Activated naive CD4-positive, alpha-beta T cell treated with anti-CD3 and anti-CD28 coated beads for 36 hours (primary cell): ENCODE results near the gene AKR1C1. TPM values are rescaled to one million over a fixed set of nuclear protein-coding genes. Genes with fewer than 3 reads are reported as not detected.
"Not testable (repeated sequence)": the region's sequence is repeated elsewhere in the genome, so short reads cannot be mapped to it uniquely, and the experiment has no call there.

ENCODE experiments used
- CTCF ChIA-PET: fragments of 350-600 bp; sonication (Branson Sonifier 250); formaldehyde crosslinking; loops from one replicate; lab custom pipeline; 2021; ENCODE audit warnings: antibody characterized with exemption; lab: Charles Lee
- DNase-seq: peaks from one replicate; pipeline ENCODE4 v3.0.0-alpha.2; 2020
- H3K27ac Mint-ChIP-seq: one replicate; pipeline ENCODE4 v1.8.0; 2021; ENCODE audit warnings: mild to moderate bottlenecking, mixed read lengths
- H3K27me3 Mint-ChIP-seq: one replicate; pipeline ENCODE4 v1.8.0; 2021; ENCODE audit warnings: low read depth, mixed read lengths
- H3K36me3 Mint-ChIP-seq: one replicate; pipeline ENCODE4 v1.8.0; 2021; ENCODE audit warnings: low read depth, mixed read lengths
- H3K4me1 Mint-ChIP-seq: one replicate; pipeline ENCODE4 v1.8.0; 2021; ENCODE audit warnings: low read depth, mixed read lengths
- H3K4me3 Mint-ChIP-seq: one replicate; pipeline ENCODE4 v1.8.0; 2021; ENCODE audit warnings: mild to moderate bottlenecking, moderate library complexity, mixed read lengths
- H3K9me3 Mint-ChIP-seq: one replicate; pipeline ENCODE4 v1.8.0; 2021; ENCODE audit warnings: mixed read lengths
- intact Hi-C: fragments of 100-400 bp; cut with micrococcal nuclease; formaldehyde crosslinking; loops from one replicate; pipeline ENCODE4 v1.15.1; 2023
- total RNA-seq, 2 experiments: library from RNA; stranded (reverse); gene quantifications; one replicate each; pipeline ENCODE4 v1.2.3, GENCODE V29; 2021

AKR1C1 gene
- total RNA-seq = 1 to 10 TPM in 1 of 2 experiments, under 1 TPM in 1; 0.41 to 1.1 TPM

DNA sequence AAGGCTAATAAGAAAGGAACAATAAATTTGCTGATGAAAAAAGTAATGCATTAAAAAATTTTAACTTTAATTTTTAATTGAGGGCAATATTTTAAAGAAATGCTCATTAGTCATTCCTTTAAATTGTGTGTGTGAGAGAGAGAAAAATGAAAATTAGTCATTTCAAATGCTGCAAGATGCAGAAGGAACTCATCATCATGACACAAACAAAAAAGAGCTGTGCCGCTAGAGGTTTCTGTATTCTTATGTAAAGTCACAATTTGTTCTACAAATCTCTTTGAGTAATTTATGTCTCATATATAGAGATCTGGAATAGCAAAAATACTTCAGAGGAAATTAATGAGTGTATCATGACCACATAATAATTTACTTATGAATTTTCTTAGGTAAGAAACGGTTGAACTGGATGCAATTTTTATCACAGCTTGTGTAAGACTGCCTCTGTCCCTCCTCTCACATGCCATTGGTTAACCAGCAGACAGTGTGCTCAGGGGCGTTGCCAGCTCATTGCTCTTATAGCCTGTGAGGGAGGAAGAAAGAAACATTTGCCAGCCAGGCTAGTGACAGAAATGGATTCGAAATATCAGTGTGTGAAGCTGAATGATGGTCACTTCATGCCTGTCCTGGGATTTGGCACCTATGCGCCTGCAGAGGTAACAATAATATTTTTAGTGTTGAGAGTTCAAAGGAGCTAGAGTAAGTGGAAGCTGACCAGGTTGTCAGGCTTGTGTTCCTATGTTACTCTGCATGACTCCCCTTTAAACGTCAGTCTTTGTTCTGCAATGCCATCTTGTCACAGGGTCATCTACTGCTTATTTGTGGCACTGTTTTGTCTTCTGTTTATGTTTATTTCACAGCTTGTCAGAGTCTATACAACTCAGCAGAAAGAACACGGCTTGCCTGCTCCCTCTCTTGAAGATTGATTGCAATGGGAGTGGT, at the start of gene AKR1C1:
Gene AKR1C1, plus strand, starts transcription at position 540 of the 939 bp plus-strand sequence. Its CDS starts 30 bp downstream, at position 570.
- not testable (repeated sequence) for H3K9me3 Mint-ChIP-seq, H3K27me3 Mint-ChIP-seq

DNA sequence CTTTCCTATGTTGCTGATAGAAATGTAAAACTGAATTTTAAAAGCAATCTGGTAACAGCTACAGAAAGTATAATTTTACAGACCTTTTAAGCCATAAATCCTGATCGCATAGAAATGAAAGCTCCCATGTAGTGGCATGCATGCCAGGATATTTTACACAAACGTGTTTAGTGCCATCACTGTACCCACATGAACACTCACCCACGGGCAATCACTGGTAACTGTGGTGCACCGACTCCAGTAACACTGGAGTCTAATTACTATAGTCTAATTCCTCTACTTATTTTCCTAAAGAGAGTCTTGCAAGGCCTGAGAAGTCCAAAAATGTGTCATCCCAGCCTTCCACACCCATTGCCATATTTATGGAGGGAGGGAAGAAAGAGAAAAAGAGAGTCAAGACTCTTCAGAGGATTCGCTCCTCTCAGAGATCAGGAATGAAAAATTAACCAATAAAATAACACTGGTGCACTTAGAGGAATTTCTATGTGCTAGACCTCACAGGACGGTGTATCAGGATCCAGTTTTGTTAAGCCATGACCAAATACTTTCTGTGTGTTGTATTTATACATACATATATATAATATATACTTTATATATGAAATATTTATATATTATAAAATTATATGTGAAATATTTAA, 48.9 kb upstream of the AKR1C1 start:
- CTCF ChIA-PET = no interaction called here
- H3K9me3 Mint-ChIP-seq = no peaks in the 10 kb centered on the region
- DNase-seq = no peak
- H3K27ac Mint-ChIP-seq = no peak overlapping the region
- H3K4me1 Mint-ChIP-seq = no peaks in the 10 kb centered on the region
- no peaks in the 10 kb centered on the region for H3K27me3 Mint-ChIP-seq
- no peak overlapping the region for H3K4me3 Mint-ChIP-seq
- H3K36me3 Mint-ChIP-seq = peaks cover 12% of the 10 kb centered on the region
- intact Hi-C loops = no loop called here

More for the DNA sequence above, at the start of gene AKR1C1:
- H3K27ac Mint-ChIP-seq, DNase-seq, CTCF ChIA-PET, H3K4me1 Mint-ChIP-seq, intact Hi-C loops, H3K36me3 Mint-ChIP-seq, H3K4me3 Mint-ChIP-seq: not testable (repeated sequence)

DNA sequence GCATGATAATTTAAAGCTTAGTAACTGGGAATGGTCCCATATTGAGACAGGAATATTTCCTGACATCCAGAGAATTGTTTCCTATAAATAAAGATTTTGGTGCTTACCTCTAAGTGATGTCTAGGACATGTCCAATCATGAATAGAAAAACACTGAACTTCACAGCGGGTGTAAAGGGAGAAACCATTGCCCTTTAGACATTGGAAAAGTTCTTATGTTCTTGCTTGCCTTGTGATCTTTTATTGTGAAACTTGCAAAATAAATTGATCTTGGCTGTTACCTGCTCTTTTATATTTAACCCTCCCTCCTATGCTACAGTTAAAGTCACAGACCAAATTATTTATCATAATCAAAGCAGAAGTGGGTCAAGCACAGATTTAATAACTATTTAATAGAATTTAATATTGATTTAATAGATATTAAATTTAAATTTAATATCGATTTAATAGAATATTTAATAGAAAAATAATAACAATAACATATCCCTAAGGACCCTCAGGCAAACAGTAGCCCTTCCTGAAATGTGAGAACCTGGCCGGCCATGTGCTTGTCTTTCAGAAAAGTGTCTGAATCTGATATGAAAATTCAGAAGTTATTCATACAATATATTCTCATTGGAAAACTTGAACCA, 47.0 kb upstream of the AKR1C1 start:
- Mint-ChIP-seq H3K9me3 (no peaks in the 10 kb centered on the region), H3K27me3 (no peaks in the 10 kb centered on the region), H3K27ac (no peak overlapping the region), H3K4me3 (no peak overlapping the region), H3K4me1 (no peaks in the 10 kb centered on the region), H3K36me3 (no peaks in the 10 kb centered on the region)
- intact Hi-C loops = no loop called here
- CTCF ChIA-PET = no interaction called here
- DNase-seq = no peak

DNA sequence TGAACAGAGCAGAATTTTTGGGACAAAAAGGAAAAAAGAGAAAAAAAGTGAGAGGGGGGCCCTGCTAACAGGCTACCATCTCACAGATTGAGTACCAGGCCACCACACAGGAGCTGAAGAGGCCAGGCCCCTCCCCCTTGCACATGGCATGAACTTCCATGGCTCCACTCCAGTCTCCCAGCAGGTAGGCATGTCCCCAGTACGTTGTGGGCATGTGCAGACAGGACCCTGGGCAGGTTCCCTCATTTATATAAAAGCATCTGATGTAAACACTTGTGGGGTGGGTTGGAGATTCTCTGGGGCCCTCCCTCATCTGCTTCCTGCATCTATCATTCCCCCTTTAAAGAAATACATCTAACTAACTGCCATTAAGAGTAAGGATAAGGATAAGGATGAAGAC, 45.0 kb upstream of the AKR1C1 start:
- Mint-ChIP-seq H3K27ac (no peak overlapping the region), H3K4me1 (no peaks in the 10 kb centered on the region), H3K27me3 (no peaks in the 10 kb centered on the region), H3K4me3 (no peak overlapping the region), H3K9me3 (no peaks in the 10 kb centered on the region), H3K36me3 (peaks cover 4% of the 10 kb centered on the region)
- CTCF ChIA-PET = no interaction called here
- intact Hi-C loops = no loop called here
- no peak for DNase-seq

DNA sequence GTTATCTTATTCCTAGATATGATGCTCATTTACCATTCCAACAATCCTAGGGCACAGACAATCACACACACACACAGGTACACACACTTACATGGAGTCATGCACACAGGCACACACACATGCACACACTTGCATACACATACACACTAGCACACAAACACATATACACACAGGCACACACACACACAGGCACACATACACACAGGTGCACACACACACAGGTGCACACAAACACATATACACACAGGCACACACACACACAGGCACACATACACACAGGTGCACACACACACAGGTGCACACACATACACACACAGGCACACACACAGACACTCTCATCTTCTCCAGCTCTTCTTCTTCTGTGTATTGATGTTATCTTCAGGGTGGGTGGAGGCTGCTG, 38.7 kb upstream of the AKR1C1 start:
- H3K36me3 Mint-ChIP-seq = peaks cover 14% of the 10 kb centered on the region
- intact Hi-C loops, CTCF ChIA-PET, H3K27ac Mint-ChIP-seq, H3K27me3 Mint-ChIP-seq, DNase-seq, H3K4me3 Mint-ChIP-seq, H3K4me1 Mint-ChIP-seq: not testable (repeated sequence)
- H3K9me3 Mint-ChIP-seq = peaks cover 18% of the 10 kb centered on the region

DNA sequence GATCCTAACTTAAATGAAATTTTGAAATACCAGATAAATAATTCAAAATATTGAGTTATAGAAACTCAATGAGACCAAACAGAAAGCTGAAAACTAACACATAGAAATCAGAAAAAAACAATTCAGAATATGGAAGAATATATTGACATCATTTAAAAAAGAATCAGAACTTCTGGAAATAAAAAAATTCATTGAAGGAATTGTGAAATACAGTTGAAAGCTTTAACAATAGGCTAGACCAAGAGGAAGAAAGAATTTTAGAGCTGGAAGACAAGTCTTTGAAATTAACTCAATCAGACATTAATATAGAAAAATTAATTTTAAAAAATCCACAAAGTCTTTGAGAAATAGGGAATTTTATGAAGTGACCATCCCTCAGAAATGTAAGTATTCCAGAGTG, 36.8 kb upstream of the AKR1C1 start:
- Mint-ChIP-seq H3K27ac (no peak overlapping the region), H3K27me3 (no peaks in the 10 kb centered on the region), H3K36me3 (peaks cover 15% of the 10 kb centered on the region), H3K4me1 (no peaks in the 10 kb centered on the region), H3K9me3 (peaks cover 18% of the 10 kb centered on the region), H3K4me3 (no peak overlapping the region)
- intact Hi-C loops = no loop called here
- CTCF ChIA-PET = no interaction called here
- no peak for DNase-seq

DNA sequence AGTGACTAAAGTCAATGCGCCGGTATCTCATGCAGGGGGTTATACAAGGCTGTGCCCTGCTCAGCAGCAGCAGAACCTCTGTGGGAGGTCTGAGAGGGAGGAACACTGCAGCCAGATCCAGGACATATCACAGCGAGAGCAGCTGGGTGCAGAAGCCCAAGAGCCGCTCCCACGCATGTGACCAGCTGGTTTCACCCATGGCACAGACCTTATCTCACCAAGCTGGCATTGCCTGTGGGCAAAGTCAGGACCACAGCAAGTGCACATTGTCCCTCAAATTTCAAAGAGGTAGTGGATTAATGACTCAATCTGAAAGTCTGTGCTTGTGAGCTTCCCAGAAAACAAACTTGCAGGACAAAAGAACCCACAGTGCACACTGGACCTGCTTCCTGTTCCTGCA, 31.6 kb upstream of the AKR1C1 start:
- peaks cover 7% of the 10 kb centered on the region for H3K36me3 Mint-ChIP-seq

DNA sequence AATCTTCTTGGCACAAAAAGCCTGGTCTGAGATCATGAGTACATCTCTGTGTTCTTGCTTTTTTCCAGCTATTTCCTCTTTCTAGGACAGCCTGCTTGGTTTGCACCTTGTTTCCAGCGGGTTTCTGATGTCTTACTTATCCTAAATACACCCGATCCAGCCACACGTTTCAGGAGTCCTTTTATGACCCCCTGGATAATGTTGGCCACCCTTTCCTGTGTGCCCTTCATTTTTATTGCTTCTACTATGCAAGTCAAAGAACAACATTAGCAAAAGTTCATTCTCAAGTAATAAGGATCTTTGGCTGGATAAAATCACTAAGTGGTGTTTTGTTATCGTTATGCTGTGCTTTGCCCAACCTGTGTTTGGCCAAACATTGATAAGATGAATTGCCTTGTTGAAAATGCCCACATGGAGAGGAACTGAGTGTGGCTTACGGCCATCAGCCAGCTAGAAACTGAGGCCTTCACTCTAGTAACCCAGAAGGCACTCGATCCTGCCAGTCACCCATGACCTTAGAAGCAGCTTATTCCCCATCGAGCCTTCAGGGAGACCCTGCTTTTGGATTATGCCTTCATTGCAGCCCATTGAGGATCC, 28.7 kb upstream of the AKR1C1 start:
- H3K27me3 Mint-ChIP-seq = no peaks in the 10 kb centered on the region
- H3K4me1 Mint-ChIP-seq = no peaks in the 10 kb centered on the region
- H3K9me3 Mint-ChIP-seq = no peaks in the 10 kb centered on the region
- DNase-seq = no peak
- CTCF ChIA-PET = no interaction called here
- H3K27ac Mint-ChIP-seq = no peak overlapping the region
- no peak overlapping the region for H3K4me3 Mint-ChIP-seq
- intact Hi-C loops = no loop called here
- H3K36me3 Mint-ChIP-seq = peaks cover 4% of the 10 kb centered on the region

More for the DNA sequence above, 31.6 kb upstream of the AKR1C1 start:
- intact Hi-C loops = no loop called here
- DNase-seq = no peak
- CTCF ChIA-PET = no interaction called here
- no peak overlapping the region for H3K4me3 Mint-ChIP-seq
- no peaks in the 10 kb centered on the region for H3K4me1 Mint-ChIP-seq
- no peaks in the 10 kb centered on the region for H3K27me3 Mint-ChIP-seq
- H3K9me3 Mint-ChIP-seq = peaks cover 7% of the 10 kb centered on the region
- H3K27ac Mint-ChIP-seq = no peak overlapping the region

DNA sequence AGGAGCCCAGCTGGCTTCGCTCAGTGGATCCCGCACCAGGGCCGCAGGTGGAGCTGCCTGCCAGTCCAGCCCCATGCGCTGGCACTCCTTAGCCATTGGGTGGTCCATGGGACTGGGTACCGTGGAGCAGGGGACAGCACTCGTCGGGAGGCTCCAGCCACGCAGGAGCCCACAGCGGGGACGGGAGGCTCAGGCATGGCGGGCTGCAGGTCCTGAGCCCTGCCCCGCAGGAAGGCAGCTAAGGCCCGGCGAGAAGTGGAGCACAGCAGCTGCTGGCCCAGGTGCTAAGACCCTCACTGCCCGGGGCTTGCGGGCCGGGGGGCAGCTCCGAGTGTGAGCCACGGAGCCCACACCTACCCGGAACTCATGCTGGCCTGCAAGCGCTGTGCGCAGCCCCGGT, 25.9 kb upstream of the AKR1C1 start:
- intact Hi-C loops = no loop called here
- H3K36me3 Mint-ChIP-seq = peaks cover 3% of the 10 kb centered on the region
- H3K4me3 Mint-ChIP-seq = no peak overlapping the region
- H3K9me3 Mint-ChIP-seq = no peaks in the 10 kb centered on the region
- H3K27me3 Mint-ChIP-seq = no peaks in the 10 kb centered on the region
- no peak for DNase-seq
- H3K4me1 Mint-ChIP-seq = no peaks in the 10 kb centered on the region
- CTCF ChIA-PET = no interaction called here
- H3K27ac Mint-ChIP-seq = no peak overlapping the region

DNA sequence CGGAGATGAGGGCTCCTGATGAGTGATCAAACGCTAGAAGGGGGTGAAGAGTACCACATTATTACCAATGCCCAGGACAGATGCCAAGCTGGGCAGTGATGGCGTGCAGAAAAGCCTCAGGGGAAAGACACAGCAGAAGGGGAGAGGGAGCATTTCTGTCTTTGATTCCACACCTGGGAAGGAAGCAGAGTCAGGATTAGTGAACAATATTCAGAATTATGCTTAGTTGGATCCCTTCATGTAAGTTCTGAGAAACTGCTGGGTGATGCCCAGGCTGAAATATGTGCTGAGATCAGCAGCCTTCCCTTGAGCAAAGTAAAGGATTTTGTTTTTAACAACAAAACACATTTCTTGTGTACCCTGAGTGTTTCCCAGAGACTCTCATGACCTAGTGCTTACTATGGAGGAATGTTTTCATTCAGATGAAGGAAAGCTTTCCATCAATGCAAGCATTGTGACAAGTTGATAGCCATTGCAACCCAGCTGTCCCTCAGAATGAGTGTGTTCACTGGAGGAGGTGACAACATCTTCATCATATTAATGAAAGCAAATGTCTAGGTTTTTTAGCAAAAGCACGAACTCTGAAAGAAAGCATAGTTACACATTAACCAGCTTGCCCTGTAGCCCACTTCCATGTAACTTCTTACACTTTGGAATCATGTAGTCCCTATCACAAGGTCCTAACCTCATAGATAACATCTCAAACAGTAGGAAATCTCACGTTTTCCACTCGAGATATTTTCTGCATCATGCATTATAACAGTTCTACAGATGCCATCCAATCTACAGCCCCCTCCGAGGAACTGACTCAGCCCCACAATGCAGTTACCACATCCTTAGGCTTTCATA, 23.8 kb upstream of the AKR1C1 start:
- Mint-ChIP-seq H3K9me3 (no peaks in the 10 kb centered on the region), H3K27me3 (no peaks in the 10 kb centered on the region), H3K27ac (no peak overlapping the region), H3K4me1 (no peaks in the 10 kb centered on the region), H3K36me3 (no peaks in the 10 kb centered on the region), H3K4me3 (no peak overlapping the region)
- CTCF ChIA-PET = no interaction called here
- intact Hi-C loops = no loop called here
- DNase-seq = no peak

DNA sequence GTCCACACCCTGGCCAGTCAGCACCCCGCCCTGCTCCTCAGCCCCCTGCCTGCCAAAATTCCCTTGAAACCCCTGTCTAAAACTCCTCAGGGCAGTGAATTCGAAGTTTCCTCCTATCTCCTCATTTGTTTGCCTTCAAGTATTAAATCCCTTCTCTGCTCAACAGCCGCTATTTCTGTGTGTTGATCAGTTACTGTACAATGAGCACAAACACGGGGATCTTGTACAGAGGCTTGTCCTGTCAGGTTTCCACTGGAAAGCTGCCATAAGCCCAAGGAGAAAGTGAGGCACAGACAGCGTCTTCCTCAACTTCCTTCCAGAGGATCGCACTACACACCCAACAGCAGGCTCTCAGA, 23.2 kb upstream of the AKR1C1 start:
- H3K27me3 Mint-ChIP-seq, intact Hi-C loops, H3K4me3 Mint-ChIP-seq, H3K9me3 Mint-ChIP-seq, H3K27ac Mint-ChIP-seq, CTCF ChIA-PET, DNase-seq, H3K36me3 Mint-ChIP-seq, H3K4me1 Mint-ChIP-seq: not testable (repeated sequence)

DNA sequence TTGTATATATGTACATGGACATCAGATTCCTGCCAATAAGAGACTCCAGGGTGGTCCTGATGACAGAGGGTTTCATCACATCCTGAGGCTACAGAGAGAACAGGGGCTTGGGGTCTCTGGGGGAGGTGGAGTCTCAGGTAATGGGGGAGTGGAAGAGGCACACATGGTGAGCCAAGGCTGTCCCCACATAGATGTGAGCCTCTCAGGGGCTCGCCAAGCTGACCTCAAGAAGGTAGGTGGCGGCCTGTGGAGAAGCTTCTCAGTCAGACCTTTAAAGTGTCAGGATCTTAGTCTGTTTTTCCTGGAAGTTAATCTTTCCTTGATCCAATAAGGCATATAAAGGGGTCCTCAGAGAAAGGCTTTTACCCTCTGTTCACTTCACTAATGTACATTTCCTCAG, 22.3 kb upstream of the AKR1C1 start:
- H3K9me3 Mint-ChIP-seq, H3K4me1 Mint-ChIP-seq, H3K36me3 Mint-ChIP-seq, DNase-seq, H3K27me3 Mint-ChIP-seq, intact Hi-C loops, H3K4me3 Mint-ChIP-seq, CTCF ChIA-PET, H3K27ac Mint-ChIP-seq: not testable (repeated sequence)
